ENCODE data around the gene MAML3.

Gene MAML3

DNA sequence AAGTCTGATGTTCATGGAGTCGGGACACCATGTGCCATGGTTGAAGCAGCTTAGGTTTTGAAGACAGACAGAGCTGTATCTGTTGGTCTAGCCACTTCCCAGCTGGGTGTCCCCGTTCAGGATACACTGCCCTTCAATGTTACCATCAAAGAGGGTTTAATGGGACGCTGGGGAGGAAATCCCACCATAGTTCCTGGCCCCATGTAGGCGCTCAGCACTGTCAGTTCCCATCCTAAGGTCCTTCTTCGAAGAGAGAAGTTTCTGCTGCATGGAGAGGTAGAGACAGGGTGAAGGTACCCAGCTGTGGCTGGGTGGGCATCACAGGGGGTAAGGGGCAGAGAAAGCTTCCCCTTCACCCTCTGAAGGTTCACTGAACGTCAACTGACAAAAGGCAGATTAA is 484.6 kb downstream of the MAML3 start:
- no peak for TF ChIP-seq CEBPB (IDR thresholded peaks at IDR 0.05)
- TF ChIP-seq TCF12 (IDR thresholded peaks at IDR 0.05; ENCODE audit: low read depth) = no peak

DNA sequence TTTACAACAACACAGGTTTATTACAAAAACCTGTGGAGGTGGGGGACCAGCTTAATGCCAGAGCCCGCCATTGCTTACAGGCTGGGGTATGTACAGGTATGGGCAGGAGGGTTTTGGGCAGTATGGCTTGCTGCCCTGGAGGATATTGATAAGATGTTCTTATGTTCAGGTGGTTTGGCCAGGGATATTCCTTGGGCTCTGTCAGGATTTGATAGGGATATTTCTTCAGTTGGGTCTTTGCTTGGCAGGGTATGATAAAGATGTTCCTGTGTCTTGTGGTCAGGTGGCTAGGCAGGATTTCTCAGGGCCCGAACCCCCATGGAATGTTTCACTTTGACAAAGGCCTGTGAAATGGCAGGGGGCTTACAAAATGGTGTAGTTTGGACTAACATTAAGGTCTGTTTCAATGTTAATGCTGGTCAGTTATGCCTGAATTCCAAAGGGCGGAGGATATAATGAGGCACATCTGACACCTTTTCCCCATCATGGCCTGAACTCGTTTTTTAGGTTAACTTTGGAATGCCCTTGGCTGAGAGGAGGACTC is 485.3 kb downstream of the MAML3 start:
- TF ChIP-seq EP300 (IDR thresholded peaks at IDR 0.05; ENCODE audit: borderline replicate concordance) = no peak

DNA sequence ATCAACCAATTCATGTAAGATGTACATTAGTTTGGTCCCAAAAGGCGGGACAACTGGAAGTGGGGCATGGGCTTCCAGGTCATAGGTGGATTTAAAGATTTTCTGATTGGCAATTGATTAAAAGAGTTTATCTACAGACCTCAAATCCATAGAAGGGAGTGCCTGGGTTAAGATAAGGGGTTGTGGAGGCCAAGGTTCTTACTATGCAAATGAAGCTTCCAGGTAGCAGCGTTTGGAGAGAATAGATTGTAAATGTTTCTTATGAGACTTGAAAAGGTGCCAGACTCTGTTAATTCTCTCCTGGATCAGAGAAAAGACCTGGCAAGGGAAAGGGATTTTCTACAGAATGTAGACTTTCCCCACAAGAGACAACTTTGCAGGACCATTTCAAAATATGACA is 485.9 kb downstream of the MAML3 start:
- TF ChIP-seq CREB1 (IDR thresholded peaks at IDR 0.05; ENCODE audit: low read depth) (no peak), TCF12 (IDR thresholded peaks at IDR 0.05; ENCODE audit: low read depth) (no peak), ZBTB7A (IDR thresholded peaks at IDR 0.05; ENCODE audit: low read depth) (no peak), NFIC (IDR thresholded peaks at IDR 0.05) (no peak), YY1 (IDR thresholded peaks at IDR 0.05; ENCODE audit: low read depth) (no peak), TAF1 (IDR thresholded peaks at IDR 0.05; ENCODE audit: low read depth) (no peak), FOXM1 (IDR thresholded peaks at IDR 0.05; ENCODE audit: borderline replicate concordance, low read depth) (no peak), TEAD4 (IDR thresholded peaks at IDR 0.05) (no peak), RAD21 (IDR thresholded peaks at IDR 0.05; ENCODE audit: low read depth) (no peak), CEBPB (IDR thresholded peaks at IDR 0.05) (no peak)
- TF ChIP-seq, protein P1, sequence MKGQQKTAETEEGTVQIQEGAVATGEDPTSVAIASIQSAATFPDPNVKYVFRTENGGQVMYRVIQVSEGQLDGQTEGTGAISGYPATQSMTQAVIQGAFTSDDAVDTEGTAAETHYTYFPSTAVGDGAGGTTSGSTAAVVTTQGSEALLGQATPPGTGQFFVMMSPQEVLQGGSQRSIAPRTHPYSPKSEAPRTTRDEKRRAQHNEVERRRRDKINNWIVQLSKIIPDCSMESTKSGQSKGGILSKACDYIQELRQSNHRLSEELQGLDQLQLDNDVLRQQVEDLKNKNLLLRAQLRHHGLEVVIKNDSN (IDR thresholded peaks at IDR 0.05) = no peak
- TF ChIP-seq, protein P2, sequence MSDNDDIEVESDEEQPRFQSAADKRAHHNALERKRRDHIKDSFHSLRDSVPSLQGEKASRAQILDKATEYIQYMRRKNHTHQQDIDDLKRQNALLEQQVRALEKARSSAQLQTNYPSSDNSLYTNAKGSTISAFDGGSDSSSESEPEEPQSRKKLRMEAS (IDR thresholded peaks at IDR 0.05) = no peak
- TF ChIP-seq, protein P3, sequence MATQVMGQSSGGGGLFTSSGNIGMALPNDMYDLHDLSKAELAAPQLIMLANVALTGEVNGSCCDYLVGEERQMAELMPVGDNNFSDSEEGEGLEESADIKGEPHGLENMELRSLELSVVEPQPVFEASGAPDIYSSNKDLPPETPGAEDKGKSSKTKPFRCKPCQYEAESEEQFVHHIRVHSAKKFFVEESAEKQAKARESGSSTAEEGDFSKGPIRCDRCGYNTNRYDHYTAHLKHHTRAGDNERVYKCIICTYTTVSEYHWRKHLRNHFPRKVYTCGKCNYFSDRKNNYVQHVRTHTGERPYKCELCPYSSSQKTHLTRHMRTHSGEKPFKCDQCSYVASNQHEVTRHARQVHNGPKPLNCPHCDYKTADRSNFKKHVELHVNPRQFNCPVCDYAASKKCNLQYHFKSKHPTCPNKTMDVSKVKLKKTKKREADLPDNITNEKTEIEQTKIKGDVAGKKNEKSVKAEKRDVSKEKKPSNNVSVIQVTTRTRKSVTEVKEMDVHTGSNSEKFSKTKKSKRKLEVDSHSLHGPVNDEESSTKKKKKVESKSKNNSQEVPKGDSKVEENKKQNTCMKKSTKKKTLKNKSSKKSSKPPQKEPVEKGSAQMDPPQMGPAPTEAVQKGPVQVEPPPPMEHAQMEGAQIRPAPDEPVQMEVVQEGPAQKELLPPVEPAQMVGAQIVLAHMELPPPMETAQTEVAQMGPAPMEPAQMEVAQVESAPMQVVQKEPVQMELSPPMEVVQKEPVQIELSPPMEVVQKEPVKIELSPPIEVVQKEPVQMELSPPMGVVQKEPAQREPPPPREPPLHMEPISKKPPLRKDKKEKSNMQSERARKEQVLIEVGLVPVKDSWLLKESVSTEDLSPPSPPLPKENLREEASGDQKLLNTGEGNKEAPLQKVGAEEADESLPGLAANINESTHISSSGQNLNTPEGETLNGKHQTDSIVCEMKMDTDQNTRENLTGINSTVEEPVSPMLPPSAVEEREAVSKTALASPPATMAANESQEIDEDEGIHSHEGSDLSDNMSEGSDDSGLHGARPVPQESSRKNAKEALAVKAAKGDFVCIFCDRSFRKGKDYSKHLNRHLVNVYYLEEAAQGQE (IDR thresholded peaks at IDR 0.05; ENCODE audit: low read depth) = no peak

All from Ishikawa (cell line).